ENCODE results near the gene ACADVL.

DNA sequence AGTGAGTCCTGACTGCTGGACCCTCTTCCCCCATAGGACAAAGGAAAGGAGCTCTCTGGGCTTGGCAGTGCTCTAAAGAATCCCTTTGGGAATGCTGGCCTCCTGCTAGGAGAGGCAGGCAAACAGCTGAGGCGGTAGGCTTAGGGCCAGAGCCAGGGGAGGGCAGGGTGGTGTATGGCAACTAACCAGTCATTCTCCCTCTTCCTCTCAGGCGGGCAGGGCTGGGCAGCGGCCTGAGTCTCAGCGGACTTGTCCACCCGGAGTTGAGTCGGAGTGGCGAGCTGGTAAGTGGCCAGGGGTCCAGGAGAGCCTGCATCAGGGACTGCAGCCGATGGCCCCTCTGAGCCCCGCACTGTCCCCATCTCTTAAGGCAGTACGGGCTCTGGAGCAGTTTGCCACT is 4.4 kb downstream of the ACADVL start:
- TF ChIP-seq, protein P1, sequence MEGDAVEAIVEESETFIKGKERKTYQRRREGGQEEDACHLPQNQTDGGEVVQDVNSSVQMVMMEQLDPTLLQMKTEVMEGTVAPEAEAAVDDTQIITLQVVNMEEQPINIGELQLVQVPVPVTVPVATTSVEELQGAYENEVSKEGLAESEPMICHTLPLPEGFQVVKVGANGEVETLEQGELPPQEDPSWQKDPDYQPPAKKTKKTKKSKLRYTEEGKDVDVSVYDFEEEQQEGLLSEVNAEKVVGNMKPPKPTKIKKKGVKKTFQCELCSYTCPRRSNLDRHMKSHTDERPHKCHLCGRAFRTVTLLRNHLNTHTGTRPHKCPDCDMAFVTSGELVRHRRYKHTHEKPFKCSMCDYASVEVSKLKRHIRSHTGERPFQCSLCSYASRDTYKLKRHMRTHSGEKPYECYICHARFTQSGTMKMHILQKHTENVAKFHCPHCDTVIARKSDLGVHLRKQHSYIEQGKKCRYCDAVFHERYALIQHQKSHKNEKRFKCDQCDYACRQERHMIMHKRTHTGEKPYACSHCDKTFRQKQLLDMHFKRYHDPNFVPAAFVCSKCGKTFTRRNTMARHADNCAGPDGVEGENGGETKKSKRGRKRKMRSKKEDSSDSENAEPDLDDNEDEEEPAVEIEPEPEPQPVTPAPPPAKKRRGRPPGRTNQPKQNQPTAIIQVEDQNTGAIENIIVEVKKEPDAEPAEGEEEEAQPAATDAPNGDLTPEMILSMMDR (IDR thresholded peaks at IDR 0.05) = no peak
- TF ChIP-seq POLR2AphosphoS5 (IDR thresholded peaks at IDR 0.05) (no peak), POLR2A (IDR thresholded peaks at IDR 0.05) (no peak)

Data from upper lobe of left lung (tissue), 4 donors.